Measurements from ENCODE around the gene WFDC12.

WFDC12 gene

GRCh38 chr20:45114465-45115385 is 9.5 kb downstream of the WFDC12 start, which contains the start of gene WFDC5:
WFDC5 (minus strand) TSS chr20:45115174; CDS start chr20:45115083, 91 bp downstream.
- no peak for FAIRE-seq

DNA sequence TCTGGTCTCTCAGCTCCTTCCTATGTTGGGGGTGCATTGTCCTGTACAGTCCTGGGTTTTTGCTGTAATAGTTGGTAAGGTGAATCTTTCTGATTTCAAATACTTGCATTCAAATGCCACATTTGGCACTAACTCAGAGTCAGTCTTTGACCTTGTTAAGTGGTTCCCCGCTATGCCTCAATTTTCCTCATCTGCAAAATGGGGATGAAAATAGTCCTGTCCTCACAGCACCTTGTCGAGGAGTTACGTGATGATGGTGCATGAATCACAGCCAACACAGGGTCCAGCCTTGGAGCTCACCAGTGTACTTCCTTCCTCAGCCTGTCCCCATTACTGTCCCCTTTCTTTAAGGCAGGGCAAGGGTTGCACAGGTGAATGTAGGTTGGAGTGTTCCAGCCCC is 10.4 kb downstream of the WFDC12 start:
- no peak for FAIRE-seq

DNA sequence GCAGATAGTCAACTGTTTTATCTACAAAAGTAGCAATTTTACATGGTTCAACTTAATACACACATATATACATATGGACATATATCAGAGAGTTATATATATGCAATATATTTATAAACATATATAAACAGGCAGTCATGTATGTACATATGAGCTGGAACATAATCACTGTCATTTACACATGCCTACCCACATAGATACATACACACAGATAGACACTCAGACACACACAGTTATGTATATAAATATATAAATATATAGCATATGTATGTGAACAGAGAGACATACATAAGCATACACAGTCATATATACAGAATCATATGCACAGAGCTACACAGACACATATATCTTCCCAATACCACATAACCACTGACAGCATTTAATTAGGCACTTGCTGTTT is 11.5 kb downstream of the WFDC12 start:
- no peak for FAIRE-seq

GRCh38 chr20:45111799-45112471 is 12.3 kb downstream of the WFDC12 start:
- no peak for FAIRE-seq

- FAIRE-seq = no peak
Observed at GRCh38 chr20:45111285-45111684, 13.0 kb downstream of the WFDC12 start.

- FAIRE-seq = no peak
Observed at GRCh38 chr20:45110301-45110700, 14.0 kb downstream of the WFDC12 start.

DNA sequence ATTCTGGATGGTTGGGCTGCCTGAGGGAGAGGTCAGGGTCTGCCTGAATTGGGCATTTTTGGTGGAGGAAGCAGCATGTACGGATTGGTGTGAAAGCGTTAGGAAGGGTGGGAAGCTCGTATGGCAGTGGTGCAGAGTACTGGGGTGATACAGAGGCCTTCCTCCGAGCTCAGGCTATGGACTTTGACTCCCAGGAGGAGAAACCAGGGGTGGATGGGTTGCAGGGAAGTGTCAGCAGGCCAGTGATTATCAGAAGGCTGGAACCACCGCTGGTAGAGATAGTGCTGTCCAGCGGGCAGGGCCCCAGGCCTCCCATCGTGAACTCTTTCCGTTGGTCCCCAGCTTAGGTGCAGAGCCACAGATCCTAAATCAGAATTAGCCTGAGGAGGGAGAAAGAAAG is 14.6 kb downstream of the WFDC12 start:
- FAIRE-seq = no peak

- no peak for FAIRE-seq
Observed at GRCh38 chr20:45105317-45105716, 18.9 kb downstream of the WFDC12 start.

GRCh38 chr20:45104786-45105185 is 19.5 kb downstream of the WFDC12 start:
- no peak for FAIRE-seq

DNA sequence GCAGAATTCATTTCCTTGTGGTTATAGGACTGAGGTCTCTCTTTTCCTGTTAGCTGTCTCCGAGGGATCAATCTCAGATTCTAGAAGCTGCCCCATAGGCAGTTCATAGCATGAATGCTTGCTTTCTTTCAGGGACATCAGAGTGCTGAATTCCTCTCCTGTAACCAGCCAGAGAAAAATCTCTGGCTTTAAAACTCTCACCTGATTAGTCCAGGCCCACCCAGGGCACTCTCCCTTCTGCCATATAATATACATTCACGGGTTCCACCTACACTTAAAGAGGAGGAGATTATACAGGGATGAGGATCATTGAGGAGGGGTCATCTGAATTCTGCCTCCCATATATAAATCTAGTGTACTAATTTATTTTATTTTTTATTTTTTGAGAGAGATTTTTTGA is 21.2 kb downstream of the WFDC12 start:
- FAIRE-seq = no peak

DNA sequence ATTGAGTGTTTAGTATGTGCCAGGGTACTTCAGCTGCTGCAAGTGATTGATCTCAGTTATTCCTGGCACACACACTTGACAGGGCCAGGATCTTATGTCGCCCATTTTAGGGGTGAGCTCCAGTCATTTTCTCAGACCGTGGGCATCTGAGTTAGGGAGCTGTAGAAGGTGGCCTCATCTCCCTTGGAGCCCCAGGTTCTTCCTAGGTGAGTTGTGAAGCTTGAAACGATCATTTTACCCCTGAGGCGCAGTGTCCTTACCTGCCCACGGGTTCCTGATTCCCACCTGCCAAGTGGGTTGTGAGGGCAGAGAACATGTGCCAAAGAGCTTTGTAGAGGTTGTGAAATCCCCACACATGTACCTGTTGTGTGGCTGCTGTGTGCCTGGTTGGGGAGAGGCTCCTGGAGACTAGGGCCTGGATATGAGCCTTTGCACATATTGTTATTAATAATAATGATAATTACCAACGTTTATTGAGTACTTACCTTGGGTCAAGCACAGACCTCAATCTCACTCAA is 22.9 kb downstream of the WFDC12 start:
- no peak for FAIRE-seq

- no peak for FAIRE-seq
Observed at GRCh38 chr20:45100563-45101245, 23.6 kb downstream of the WFDC12 start, which contains the start of gene KCNS1. KCNS1 (minus strand) TSS chr20:45101127; CDS start chr20:45099236, 1,891 bp downstream.

DNA sequence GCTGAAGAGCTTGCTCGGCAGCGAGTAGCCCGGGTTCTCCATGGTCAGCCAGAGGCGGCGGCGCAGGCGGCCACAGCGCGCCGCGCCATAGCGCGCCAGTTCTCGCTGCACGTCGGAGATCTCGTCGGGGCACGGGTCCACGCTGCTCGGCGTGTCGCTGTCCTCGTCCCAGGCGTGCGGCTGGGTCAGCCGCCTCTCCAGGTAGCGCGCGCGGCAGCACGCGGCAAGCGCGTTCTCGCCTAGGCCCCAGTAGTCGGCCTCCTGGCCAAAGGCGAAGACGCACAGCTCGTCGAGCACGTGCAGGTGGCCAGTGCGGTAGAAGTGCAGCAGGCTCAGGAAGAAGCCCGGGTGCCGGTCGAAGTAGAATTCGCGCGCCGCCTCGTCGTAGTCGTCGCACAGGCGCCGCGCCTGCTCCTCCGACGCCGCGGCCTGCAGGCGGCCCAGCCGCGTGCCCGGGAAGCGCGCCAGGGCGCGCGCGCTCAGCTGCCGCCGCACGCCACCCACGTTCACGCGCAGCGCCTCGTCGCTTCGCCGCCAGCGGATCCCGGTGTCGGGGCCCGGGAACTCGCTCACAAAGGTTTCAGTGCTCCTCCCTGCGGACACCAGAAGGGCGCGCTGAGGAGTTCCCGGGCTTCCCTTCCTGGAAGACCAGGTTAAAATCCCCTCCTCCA is 26.0 kb downstream of the WFDC12 start:
- no peak for FAIRE-seq

- no peak for FAIRE-seq
Observed at GRCh38 chr20:45097485-45098102, 26.7 kb downstream of the WFDC12 start.

GRCh38 chr20:45096781-45097180 is 27.5 kb downstream of the WFDC12 start:
- FAIRE-seq = no peak

- no peak for FAIRE-seq
Observed at GRCh38 chr20:45095805-45096238, 28.4 kb downstream of the WFDC12 start.

DNA sequence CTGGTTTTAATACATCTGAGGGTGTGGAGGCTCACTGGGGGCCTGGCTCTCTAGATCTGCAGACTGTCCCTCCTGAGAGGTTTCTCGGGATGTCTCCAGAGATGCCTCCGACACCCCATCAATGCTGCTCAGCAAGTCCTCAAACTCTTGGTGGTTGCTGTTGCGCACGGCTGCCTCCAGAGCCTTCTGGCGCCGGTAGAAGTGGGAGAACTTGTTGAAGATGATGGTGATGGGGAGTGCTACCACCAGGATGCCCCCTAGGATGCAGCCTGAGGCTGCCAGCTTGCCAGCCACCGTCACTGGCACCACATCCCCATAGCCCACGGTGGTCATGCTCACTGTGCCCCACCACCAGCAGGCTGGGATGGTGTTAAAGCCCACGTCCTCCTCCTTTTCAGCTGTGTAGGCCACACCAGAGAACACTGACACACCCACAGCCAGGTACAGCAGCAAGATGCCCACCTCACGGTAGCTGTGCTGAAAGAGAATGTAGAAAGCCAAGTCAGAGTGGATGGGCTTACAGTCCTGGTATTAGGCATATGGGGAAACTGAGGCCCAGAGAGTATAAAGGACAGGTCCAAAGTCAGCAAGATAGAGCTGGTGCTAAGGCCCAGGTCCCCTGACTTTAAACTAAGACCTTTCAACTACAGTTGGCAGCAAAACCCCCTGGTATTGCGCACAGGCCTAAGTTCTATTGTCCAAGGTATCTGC is 29.2 kb downstream of the WFDC12 start:
- no peak for FAIRE-seq

- FAIRE-seq = no peak
Observed at GRCh38 chr20:45094201-45094600, 30.1 kb downstream of the WFDC12 start.

- no peak for FAIRE-seq
Observed at GRCh38 chr20:45092898-45093297, 31.4 kb downstream of the WFDC12 start.

DNA sequence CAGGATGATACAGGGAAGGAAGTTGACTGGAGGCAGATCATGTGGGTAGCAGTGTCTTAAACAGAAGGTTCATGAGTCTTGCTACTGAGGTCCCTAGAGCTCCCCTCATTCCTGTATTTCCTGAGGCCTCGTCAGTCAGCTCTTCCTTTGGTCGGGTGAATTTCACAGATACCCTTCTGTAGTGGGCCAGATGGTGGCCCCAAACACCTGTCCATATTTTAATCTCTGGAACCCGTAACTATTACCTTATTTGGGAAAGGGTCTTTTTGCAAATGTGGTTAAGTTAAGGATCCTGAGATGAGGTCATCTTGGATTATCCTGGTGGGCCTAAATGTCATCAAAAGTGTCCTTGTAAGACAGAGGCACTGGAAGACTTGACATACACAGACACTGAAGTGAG is 32.9 kb downstream of the WFDC12 start:
- no peak for FAIRE-seq

DNA sequence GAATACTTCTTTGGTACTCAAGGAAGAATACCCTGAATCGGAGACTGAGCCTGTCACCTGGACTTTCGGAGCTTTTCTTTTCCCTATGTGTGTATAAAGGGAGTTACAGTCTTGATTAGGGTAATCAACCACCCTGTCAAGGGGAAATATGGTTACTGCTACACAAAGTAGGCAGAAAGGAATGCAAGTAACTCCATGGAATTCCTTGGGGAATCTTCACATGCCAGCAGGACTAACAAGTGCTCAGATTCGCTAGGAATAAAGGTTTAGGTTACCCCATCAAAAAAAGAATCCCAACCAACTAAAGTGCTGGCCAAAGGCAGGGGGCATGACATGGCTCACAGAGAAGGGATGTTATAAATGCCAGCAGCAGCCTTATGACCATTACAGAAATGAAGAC is 33.8 kb downstream of the WFDC12 start:
- no peak for FAIRE-seq

All from islet of Langerhans (tissue), 1 donor.